Measurements from ENCODE around the gene OPTN. TPM values are rescaled to one million over a fixed set of nuclear protein-coding genes. Genes with fewer than 3 reads are reported as not detected.

The OPTN gene
- polyA plus RNA-seq, 1 of the 3 experiments (the other 2 are of a cell fraction) = 21.6 TPM

GRCh38 chr10:13143766-13144165 is 43.8 kb downstream of the OPTN start:
- H2AFZ ChIP-seq (ENCODE audit: low read depth) = no peak overlapping the region
- no peaks in the 10 kb centered on the region for H3K79me2 ChIP-seq (ENCODE audit: insufficient read depth)
- no peak overlapping the region for H3K27ac ChIP-seq (ENCODE audit: low read depth in 2 of 2, low read length in 1 of 2)
- peaks cover 3% of the 10 kb centered on the region for H3F3A ChIP-seq (replicated peaks; ENCODE audit: insufficient read depth)
- ChIA-PET CTCF (no interaction called here), POLR2A (no interaction called here)
- no peak overlapping the region for H3K9ac ChIP-seq
- DNase-seq = no peak
- 91% methylated on average over 1 of the region's 1 CpG for WGBS (ENCODE audit: low lambda C conversion rate)
- H4K20me1 ChIP-seq (ENCODE audit: insufficient read depth) = no peaks in the 10 kb centered on the region
- TF ChIP-seq NFIC (IDR thresholded peaks at IDR 0.05; ENCODE audit: borderline replicate concordance) (no peak), USF1 (IDR thresholded peaks at IDR 0.05; ENCODE audit: borderline replicate concordance, low read depth) (no peak), REST (IDR thresholded peaks at IDR 0.05; ENCODE audit: low read depth, low read length) (no peak), ZBTB33 (IDR thresholded peaks at IDR 0.05; ENCODE audit: borderline replicate concordance, low read depth) (no peak), YY1 (IDR thresholded peaks at IDR 0.05; ENCODE audit: low read depth) (no peak), PBX3 (IDR thresholded peaks at IDR 0.05) (no peak), FOXJ3 (CRISPR knock-in tag; IDR thresholded peaks at IDR 0.05) (no peak), TEAD4 (IDR thresholded peaks at IDR 0.05; ENCODE audit: borderline replicate concordance, insufficient read depth) (no peak), CHD2 (IDR thresholded peaks at IDR 0.05; ENCODE audit: low read length, partially characterized antibody) (no peak), SIN3A (IDR thresholded peaks at IDR 0.05; ENCODE audit: borderline replicate concordance, low read depth, low read length) (no peak), MEF2A (IDR thresholded peaks at IDR 0.05; ENCODE audit: borderline replicate concordance, low read depth) (no peak), SMC3 (IDR thresholded peaks at IDR 0.05; ENCODE audit: low read depth, low read length) (no peak), ELF1 (IDR thresholded peaks at IDR 0.05) (no peak), FOXM1 (IDR thresholded peaks at IDR 0.05; ENCODE audit: low read depth) (no peak), EZH2phosphoT487 (IDR thresholded peaks at IDR 0.05; ENCODE audit: borderline replicate concordance, low read depth) (no peak), MXI1 (IDR thresholded peaks at IDR 0.05; ENCODE audit: low read depth, low read length) (no peak), POLR2AphosphoS5 (IDR thresholded peaks at IDR 0.05; ENCODE audit: low read depth, low read length) (no peak), EP300 (IDR thresholded peaks at IDR 0.05; ENCODE audit: borderline replicate concordance in 1 of 2, low read depth in 1 of 2, low read length in 1 of 2) (no peak), GATA2 (CRISPR knock-in tag; IDR thresholded peaks at IDR 0.05) (no peak), JUND (IDR thresholded peaks at IDR 0.05) (no peak)
- H3K4me1 ChIP-seq (ENCODE audit: control insufficient read depth in 1 of 2, insufficient read depth in 2 of 2, low read depth in 1 of 2, low read length in 1 of 2) = no peaks in the 10 kb centered on the region; a peak in 1 of 4 replicates
- H3K9me2 ChIP-seq = no peaks in the 10 kb centered on the region
- no peak overlapping the region for H3K4me2 ChIP-seq
- H3K27me3 ChIP-seq (ENCODE audit: insufficient read depth) = no peaks in the 10 kb centered on the region
- no peaks in the 10 kb centered on the region for H3K9me3 ChIP-seq
- no peak overlapping the region for H3K4me3 ChIP-seq (ENCODE audit: low read depth in 2 of 2, low read length in 1 of 2)
- H3K36me3 ChIP-seq (replicated peaks in 1 of 2; ENCODE audit: control insufficient read depth in 1 of 2, insufficient read depth in 2 of 2, low read length in 1 of 2) = peaks cover 13 to 16% of the 10 kb centered on the region in 2 experiments

Data from SK-N-SH (cell line).